GM20431 (cell line): ENCODE results near the gene CYP27C1.
"Not testable (repeated sequence)": the region's sequence is repeated elsewhere in the genome, so short reads cannot be mapped to it uniquely, and the experiment has no call there.

Source experiments
- in situ Hi-C: fragments of 300-500 bp; cut with MseI, MboI; formaldehyde crosslinking; loops from one replicate; pipeline ENCODE4 v1.15.0; 2020; ENCODE audit warnings: low sequenced_read_pairs; ENCODE audit not compliant: unreplicated experiment

The CYP27C1 gene

GRCh38 chr2:127175751-127176354 is 44.2 kb downstream of the CYP27C1 start:
- in situ Hi-C loops: loop anchor here (25.0 kb wide), 1 partner anchor 286 kb away; no protein-coding TSS in a partner anchor

DNA sequence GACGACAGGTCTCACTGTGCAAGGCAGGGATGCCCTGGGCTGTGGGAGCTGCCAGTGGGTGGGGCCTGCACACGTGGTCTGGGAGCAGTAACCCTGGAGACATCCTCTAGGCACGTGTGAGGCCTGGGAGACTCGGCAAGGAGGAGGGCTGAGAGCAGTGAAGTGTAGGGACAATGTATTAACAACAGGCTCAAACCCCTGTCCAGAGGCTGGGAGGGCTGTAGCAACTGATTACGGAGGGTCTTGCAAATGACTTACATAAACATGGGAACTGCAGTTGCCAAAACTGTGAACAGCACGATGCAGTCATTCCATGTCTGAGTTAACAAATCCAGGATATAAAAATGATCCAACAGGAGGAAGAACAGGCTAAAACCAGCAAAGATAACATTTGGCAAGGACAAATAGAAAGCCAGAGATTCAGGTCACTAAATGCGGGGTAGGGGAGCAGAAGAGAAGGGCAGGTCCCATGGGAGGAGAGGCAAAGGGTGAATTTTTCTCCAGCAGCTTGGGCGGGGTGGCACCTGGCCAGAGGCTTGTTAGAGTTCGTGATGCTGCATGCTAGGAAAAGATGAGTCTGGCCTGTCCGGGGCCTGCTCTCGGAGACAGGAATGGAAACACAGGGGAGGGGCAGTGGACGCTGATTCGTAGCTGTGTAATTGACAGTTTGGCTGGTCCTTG is 44.9 kb downstream of the CYP27C1 start:
- in situ Hi-C loops: loop anchor here (25.0 kb wide), 1 partner anchor 287 kb away; no protein-coding TSS in a partner anchor

- in situ Hi-C loops: loop anchor here (25.0 kb wide), 1 partner anchor 288 kb away; no protein-coding TSS in a partner anchor
These were observed 45.5 kb downstream of the CYP27C1 start for GRCh38 chr2:127174640-127175039.

DNA sequence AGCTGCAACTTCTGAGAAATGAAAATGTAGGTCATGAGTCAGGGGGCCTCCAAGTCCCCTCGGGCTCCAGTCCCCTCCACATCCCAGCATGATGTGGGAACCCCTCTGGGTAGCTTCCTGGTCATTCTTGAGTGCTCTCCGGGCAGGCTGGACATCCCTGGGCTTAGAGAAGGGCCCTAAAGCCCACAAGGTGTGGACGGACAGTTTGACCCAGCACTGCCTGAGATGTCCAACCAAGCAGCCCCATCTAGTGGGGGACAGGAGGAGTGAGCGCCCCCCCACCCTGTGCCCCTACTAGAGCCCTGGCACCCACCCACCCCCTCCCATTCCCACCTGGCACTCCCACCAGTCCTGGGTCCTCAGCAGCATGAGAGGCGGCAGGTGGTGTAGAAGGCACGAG is 46.0 kb downstream of the CYP27C1 start:
- in situ Hi-C loops: no loop called here

GRCh38 chr2:127173057-127173456 is 47.0 kb downstream of the CYP27C1 start:
- in situ Hi-C loops: no loop called here

- in situ Hi-C loops: no loop called here
These were observed 47.8 kb downstream of the CYP27C1 start for GRCh38 chr2:127172306-127172705.

DNA sequence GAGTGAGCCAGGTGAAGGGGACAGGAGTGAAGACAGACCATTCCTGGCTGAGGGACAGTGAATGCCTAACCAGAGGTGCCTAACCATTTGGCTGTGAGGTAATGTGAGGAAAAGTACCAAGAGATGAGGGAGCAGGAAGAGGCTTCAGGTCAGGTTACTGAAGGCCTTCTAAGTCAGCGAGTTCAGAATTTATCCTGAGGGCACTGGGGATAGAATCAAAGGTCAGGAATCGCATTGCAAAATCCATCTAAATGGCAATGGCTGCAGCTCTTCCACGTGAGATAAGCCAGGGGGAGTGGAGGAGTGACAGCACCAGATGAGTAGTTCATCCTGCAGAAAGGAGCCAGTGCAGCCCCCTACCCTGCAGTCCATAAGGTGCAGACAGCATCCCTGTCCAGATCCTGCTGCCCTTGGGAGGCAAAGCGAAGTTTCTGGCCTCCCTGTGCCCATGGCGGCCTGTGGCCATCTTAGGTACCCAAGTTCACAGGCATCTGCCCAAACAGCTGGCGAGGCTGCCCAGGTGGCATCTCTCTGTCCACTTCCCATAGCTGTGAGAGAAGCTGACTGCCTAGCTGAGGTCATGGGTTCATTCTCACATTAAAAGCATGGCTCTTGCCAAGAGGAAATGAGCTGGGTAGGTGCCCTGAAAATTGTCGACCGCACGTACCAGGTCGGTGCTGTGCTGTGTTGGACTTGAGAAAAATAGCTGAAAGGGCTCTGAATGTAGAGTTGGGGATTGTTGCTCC is 49.5 kb downstream of the CYP27C1 start:
- in situ Hi-C loops: no loop called here

DNA sequence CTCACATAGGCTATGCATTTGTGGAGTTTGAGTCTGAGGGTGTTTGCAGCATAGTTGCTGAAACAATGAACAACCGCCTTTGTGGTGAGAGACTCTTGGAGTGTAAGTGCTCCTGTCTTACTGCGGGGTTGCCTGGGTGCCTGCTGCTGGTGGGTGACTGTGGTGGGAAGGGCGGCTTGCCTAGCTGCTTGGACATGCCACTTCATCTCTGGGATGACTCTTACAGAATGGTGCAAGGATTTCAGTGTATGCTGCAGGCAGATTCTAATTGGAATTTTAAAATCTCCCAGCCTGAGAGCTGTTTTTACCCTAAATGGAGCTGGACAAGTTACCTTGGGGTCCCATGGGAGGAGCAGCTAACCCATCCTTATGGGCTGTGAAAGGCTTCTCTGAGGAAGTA is 50.1 kb downstream of the CYP27C1 start:
- in situ Hi-C loops: no loop called here

GRCh38 chr2:127169066-127169660 is 50.9 kb downstream of the CYP27C1 start:
- in situ Hi-C loops: no loop called here

DNA sequence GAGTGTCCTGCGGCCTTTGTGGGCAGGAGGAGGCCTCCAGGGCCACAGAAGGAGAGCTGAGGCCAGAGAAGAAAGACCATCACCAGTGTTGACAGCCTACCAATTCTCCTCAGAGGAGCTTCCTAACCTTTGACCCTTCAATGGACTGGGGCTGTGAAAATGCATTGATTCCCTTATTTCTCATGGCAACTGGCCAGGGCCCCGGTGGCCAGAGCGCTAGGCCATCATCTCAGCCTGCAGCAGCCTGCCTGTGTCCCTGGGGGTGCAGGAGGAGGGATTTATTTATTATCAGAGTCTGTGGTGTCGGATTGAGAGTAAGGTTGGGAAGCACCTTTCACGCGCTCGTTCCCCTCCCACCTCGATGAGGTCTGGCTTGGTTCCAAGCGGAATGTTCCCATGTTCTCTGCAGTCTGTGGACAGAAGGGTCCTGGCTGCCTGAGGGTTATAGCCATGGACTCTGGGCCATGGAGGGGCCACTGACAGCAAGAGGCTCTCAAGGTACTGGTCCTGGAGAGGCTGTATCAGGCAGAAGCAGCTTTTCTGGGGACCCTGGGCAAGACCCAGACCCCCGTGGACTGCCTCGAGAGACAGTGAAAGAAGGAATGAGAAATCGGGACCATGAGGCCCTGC is 53.8 kb downstream of the CYP27C1 start:
- in situ Hi-C loops: no loop called here

GRCh38 chr2:127165539-127165935 is 54.6 kb downstream of the CYP27C1 start:
- in situ Hi-C loops: no loop called here

GRCh38 chr2:127164761-127165538 is 55.1 kb downstream of the CYP27C1 start:
- in situ Hi-C loops: no loop called here

GRCh38 chr2:127163921-127164320 is 56.2 kb downstream of the CYP27C1 start:
- in situ Hi-C loops: no loop called here

GRCh38 chr2:127163090-127163406 is 57.1 kb downstream of the CYP27C1 start:
- in situ Hi-C loops: not testable (repeated sequence)

- in situ Hi-C loops: no loop called here
These were observed 57.6 kb downstream of the CYP27C1 start for GRCh38 chr2:127162261-127163089.

DNA sequence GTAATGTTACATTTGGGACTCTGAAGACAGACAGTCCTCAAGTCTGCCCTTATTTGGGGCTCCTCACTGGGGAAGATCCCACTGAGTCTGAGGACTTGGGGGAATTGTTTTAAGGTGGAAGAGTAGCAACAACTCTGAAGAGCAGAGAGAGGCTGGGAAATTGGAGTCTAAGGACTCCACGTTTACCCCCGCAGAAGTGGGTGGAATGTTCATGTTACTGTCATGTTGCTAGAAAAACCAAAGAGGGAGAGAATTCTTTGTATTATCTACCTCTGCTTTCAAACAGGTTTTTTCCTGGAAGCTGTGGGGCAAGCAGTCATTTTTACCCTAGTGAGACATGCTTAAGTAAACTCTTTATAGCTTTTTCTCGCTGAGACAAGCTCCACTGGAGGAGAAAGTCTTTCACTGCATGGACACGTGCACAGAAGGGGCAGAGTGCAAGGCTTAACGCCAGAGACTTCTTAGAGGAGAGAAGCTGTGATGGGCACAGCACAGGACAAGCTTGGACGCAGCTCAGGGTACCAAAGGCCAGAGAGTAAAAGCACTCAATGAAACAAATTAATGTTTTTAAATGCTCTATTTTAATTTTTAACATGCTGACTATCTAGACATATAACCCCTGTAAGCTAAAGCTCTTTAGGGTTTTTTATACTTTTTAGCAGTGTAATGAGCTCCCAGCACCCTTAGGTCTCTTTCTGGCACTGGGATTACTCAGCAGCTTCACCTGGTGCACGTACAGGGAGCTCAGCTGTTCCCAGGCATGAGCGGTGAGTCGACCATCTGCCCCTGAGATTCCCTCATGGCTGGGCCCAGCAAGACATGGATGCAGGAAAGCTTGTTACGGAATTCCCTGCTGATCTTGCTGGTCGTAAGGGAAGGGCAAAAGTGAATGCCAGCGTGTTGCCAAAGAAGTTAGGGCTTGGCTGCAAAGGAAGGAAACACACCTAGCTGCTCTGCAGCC is 58.6 kb downstream of the CYP27C1 start:
- in situ Hi-C loops: no loop called here

GRCh38 chr2:127160676-127161075 is 59.4 kb downstream of the CYP27C1 start:
- in situ Hi-C loops: no loop called here

GRCh38 chr2:127159543-127159942 is 60.6 kb downstream of the CYP27C1 start:
- in situ Hi-C loops: no loop called here
